HepG2 (cell line): Measurements from ENCODE around the gene FYTTD1. TPM values are rescaled to one million over a fixed set of nuclear protein-coding genes. Genes with fewer than 3 reads are reported as not detected.

Source experiments
- HOXD1 ChIP-seq: sonication (generic); formaldehyde crosslinking; IDR thresholded peaks from 2 replicates; pipeline ENCODE4 v1.5.0; 2020; ENCODE audit warnings: missing genetic modification reagents
- JDP2 ChIP-seq: sonication (generic); formaldehyde crosslinking; IDR thresholded peaks from 2 replicates; pipeline ENCODE4 v1.8.1; 2022; ENCODE audit warnings: missing genetic modification reagents, borderline replicate concordance
- MYNN ChIP-seq: sonication (generic); formaldehyde crosslinking; IDR thresholded peaks from 2 replicates; pipeline ENCODE4 v1.4.0; 2020; ENCODE audit warnings: mild to moderate bottlenecking, low read depth, missing genetic modification reagents
- NR2F6 ChIP-seq, 2 experiments: IDR thresholded peaks; 2 replicates each; pipeline ENCODE4 v1.6.1; 2016; ENCODE audit warnings: antibody characterized with exemption in 1 of 2, mild to moderate bottlenecking in 1 of 2
- PCBP1 ChIP-seq: fragments of 200-400 bp; formaldehyde crosslinking; IDR thresholded peaks from 2 replicates; pipeline ENCODE4 v1.6.1; 2017; ENCODE audit warnings: mild to moderate bottlenecking, low read depth, low read length, borderline replicate concordance
- SCMH1 ChIP-seq: sonication (generic); formaldehyde crosslinking; IDR thresholded peaks from 2 replicates; pipeline ENCODE4 v1.9.0; 2021; ENCODE audit warnings: missing genetic modification reagents, mild to moderate bottlenecking, borderline replicate concordance
- SETDB1 ChIP-seq: sonication (generic); formaldehyde crosslinking; IDR thresholded peaks from 2 replicates; pipeline ENCODE4 v1.5.1; 2020; ENCODE audit warnings: missing genetic modification reagents, mild to moderate bottlenecking, borderline replicate concordance
- SRSF1 ChIP-seq: fragments of 200-400 bp; formaldehyde crosslinking; optimal IDR thresholded peaks from 2 replicates; pipeline ENCODE3; 2017; ENCODE audit warnings: mild to moderate bottlenecking, low read depth, low read length, moderate library complexity
- TOE1 ChIP-seq: sonication (generic); formaldehyde crosslinking; IDR thresholded peaks from 2 replicates; pipeline ENCODE4 v1.4.0; 2020; ENCODE audit warnings: mild to moderate bottlenecking, missing genetic modification reagents
- U2AF1 ChIP-seq: fragments of 200-400 bp; formaldehyde crosslinking; optimal IDR thresholded peaks from 2 replicates; pipeline ENCODE3; 2017; ENCODE audit warnings: mild to moderate bottlenecking, low read depth, low read length
- ZNF3 ChIP-seq: IDR thresholded peaks from 2 replicates; pipeline ENCODE4 v1.7.0; 2017; ENCODE audit warnings: inconsistent platforms
- ZNF33B ChIP-seq: sonication (generic); formaldehyde crosslinking; IDR thresholded peaks from 2 replicates; pipeline ENCODE4 v1.5.1; 2020; ENCODE audit warnings: mild to moderate bottlenecking, missing genetic modification reagents
- ZNF713 ChIP-seq: sonication (generic); formaldehyde crosslinking; IDR thresholded peaks from 2 replicates; pipeline ENCODE4 v1.4.0; 2020; ENCODE audit warnings: mild to moderate bottlenecking, missing genetic modification reagents
- ZNF773 ChIP-seq: sonication (generic); formaldehyde crosslinking; IDR thresholded peaks from 2 replicates; pipeline ENCODE4 v1.4.0; 2020; ENCODE audit warnings: missing genetic modification reagents, borderline replicate concordance
- polyA plus RNA-seq, 8 experiments: library from polyadenylated mRNA; depleted of rRNA in 3 of 8; stranded (reverse) in 7 of 8; unstranded in 1 of 8; fragments of >200 nt; fragmentation: Illumina TruSeq in 4 of 8; extraction: Trizol in 4 of 8; gene quantifications; 2 replicates each; pipeline versions ENCODE4 v1.2.1 to v1.2.3, GENCODE V29; 2011 to 2016; ENCODE audit warnings: low read depth in 4 of 8, missing spikeins in 1 of 8, mixed read lengths in 1 of 8; ENCODE audit not compliant: insufficient read depth in 1 of 8
- total RNA-seq, 5 experiments: library from RNA; depleted of rRNA; stranded (reverse); fragments of >200 nt; fragmentation: Illumina TruSeq; extraction: Trizol; gene quantifications; 2 replicates each; pipeline ENCODE4 v1.2.3, GENCODE V29; 2016; ENCODE audit warnings: low read depth in 1 of 5
- TF ChIP-seq, protein P1 (sequence below): sonication (generic); formaldehyde crosslinking; IDR thresholded peaks from 2 replicates; pipeline ENCODE4 v1.5.1; 2020; ENCODE audit warnings: missing genetic modification reagents, mild to moderate bottlenecking, borderline replicate concordance
- TF ChIP-seq, protein P2 (sequence below): fragments of 450-650 bp; IDR thresholded peaks from 2 replicates; pipeline ENCODE4 v1.6.1; 2016
- TF ChIP-seq, protein P3 (sequence below): IDR thresholded peaks from 2 replicates; pipeline ENCODE4 v1.6.1; 2012; ENCODE audit warnings: inconsistent platforms
- TF ChIP-seq, protein P4 (sequence below): IDR thresholded peaks from 2 replicates; pipeline ENCODE4 v1.6.1; 2012; ENCODE audit warnings: low read depth, low read length, improper control_type of control experiment
- TF ChIP-seq, protein P5 (sequence below): sonication (generic); formaldehyde crosslinking; IDR thresholded peaks from 2 replicates; pipeline ENCODE4 v1.4.0; 2020; ENCODE audit warnings: missing genetic modification reagents

Gene FYTTD1
- total and polyA plus RNA-seq, 2 of the 13 experiments (the other 11 are each of a cell fraction or from before 2014, with no cell fraction given): 6.5 to 28.8 TPM

DNA sequence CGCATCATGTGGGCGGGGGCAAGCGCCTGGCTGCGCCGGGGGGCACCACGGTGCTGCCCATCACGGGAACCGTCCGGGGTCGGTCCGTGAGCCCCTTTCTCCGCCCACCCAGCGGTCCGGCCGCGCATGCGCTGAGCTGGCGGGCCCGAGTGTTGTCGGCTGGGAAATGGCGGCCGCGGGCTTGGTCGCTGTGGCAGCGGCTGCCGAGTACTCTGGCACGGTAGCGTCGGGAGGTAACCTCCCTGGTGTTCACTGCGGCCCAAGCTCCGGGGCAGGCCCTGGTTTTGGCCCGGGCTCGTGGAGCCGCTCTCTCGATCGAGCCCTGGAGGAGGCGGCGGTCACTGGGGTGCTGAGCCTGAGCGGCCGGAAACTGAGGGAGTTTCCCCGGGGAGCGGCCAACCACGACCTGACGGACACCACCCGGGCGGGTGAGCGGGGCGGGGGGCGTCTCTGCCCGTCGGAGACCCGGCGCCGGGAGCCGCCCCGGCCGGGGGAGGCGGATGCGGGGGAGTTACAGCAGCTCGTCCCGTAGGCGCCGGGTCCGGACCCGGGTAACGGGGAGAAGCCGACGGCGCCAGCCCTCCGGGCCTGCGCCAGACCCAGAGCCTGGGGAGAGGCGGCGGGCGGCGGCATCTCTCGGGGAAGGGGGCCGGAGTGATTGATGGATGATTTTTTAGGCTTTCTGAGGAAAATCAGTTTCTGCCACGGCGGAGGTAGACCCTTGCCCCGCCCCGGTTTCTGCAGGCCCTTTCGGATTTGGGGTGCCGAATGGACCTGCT is 41.6 kb downstream of the FYTTD1 start, which contains the start of gene LRCH3 (continued):
- TF ChIP-seq, protein P1, sequence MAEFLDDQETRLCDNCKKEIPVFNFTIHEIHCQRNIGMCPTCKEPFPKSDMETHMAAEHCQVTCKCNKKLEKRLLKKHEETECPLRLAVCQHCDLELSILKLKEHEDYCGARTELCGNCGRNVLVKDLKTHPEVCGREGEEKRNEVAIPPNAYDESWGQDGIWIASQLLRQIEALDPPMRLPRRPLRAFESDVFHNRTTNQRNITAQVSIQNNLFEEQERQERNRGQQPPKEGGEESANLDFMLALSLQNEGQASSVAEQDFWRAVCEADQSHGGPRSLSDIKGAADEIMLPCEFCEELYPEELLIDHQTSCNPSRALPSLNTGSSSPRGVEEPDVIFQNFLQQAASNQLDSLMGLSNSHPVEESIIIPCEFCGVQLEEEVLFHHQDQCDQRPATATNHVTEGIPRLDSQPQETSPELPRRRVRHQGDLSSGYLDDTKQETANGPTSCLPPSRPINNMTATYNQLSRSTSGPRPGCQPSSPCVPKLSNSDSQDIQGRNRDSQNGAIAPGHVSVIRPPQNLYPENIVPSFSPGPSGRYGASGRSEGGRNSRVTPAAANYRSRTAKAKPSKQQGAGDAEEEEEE (CRISPR knock-in tag): no peak
- TF ChIP-seq ZNF3 (CRISPR knock-in tag): no peak
- TF ChIP-seq, protein P2, sequence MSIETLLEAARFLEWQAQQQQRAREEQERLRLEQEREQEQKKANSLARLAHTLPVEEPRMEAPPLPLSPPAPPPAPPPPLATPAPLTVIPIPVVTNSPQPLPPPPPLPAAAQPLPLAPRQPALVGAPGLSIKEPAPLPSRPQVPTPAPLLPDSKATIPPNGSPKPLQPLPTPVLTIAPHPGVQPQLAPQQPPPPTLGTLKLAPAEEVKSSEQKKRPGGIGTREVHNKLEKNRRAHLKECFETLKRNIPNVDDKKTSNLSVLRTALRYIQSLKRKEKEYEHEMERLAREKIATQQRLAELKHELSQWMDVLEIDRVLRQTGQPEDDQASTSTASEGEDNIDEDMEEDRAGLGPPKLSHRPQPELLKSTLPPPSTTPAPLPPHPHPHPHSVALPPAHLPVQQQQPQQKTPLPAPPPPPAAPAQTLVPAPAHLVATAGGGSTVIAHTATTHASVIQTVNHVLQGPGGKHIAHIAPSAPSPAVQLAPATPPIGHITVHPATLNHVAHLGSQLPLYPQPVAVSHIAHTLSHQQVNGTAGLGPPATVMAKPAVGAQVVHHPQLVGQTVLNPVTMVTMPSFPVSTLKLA: no peak
- TF ChIP-seq MYNN (CRISPR knock-in tag): no peak
- TF ChIP-seq, protein P3, sequence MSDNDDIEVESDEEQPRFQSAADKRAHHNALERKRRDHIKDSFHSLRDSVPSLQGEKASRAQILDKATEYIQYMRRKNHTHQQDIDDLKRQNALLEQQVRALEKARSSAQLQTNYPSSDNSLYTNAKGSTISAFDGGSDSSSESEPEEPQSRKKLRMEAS: peak; percentile 45; the same call in 1 of the 2 replicates
- no peak for TF ChIP-seq ZNF773 (CRISPR knock-in tag)
- no peak; the same call in 1 of the 2 replicates for TF ChIP-seq TOE1 (CRISPR knock-in tag)
- TF ChIP-seq HOXD1 (CRISPR knock-in tag): no peak; the same call in 1 of the 2 replicates
- TF ChIP-seq ZNF713 (CRISPR knock-in tag): peak; percentile 82; the same call in 1 of the 2 replicates
- TF ChIP-seq JDP2 (CRISPR knock-in tag): no peak
- no peak for TF ChIP-seq PCBP1
- TF ChIP-seq, protein P4, sequence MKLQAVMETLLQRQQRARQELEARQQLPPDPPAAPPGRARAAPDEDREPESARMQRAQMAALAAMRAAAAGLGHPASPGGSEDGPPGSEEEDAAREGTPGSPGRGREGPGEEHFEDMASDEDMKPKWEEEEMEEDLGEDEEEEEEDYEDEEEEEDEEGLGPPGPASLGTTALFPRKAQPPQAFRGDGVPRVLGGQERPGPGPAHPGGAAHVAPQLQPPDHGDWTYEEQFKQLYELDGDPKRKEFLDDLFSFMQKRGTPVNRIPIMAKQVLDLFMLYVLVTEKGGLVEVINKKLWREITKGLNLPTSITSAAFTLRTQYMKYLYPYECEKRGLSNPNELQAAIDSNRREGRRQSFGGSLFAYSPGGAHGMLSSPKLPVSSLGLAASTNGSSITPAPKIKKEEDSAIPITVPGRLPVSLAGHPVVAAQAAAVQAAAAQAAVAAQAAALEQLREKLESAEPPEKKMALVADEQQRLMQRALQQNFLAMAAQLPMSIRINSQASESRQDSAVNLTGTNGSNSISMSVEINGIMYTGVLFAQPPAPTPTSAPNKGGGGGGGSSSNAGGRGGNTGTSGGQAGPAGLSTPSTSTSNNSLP: no peak
- no peak for TF ChIP-seq NR2F6 (IDR thresholded peaks at IDR 0.05)
- TF ChIP-seq NR2F6 (CRISPR knock-in tag; IDR thresholded peaks at IDR 0.05): peak; percentile 39; the same call in 1 of the 2 replicates
- TF ChIP-seq SCMH1 (CRISPR knock-in tag): no peak
- TF ChIP-seq SETDB1 (CRISPR knock-in tag): no peak
- peak; percentile 40 for TF ChIP-seq U2AF1
- TF ChIP-seq SRSF1: no peak
- 0 out of 2 replicates have a peak, but pooled peaks have one; percentile 61 for TF ChIP-seq ZNF33B (CRISPR knock-in tag)
- TF ChIP-seq, protein P5, sequence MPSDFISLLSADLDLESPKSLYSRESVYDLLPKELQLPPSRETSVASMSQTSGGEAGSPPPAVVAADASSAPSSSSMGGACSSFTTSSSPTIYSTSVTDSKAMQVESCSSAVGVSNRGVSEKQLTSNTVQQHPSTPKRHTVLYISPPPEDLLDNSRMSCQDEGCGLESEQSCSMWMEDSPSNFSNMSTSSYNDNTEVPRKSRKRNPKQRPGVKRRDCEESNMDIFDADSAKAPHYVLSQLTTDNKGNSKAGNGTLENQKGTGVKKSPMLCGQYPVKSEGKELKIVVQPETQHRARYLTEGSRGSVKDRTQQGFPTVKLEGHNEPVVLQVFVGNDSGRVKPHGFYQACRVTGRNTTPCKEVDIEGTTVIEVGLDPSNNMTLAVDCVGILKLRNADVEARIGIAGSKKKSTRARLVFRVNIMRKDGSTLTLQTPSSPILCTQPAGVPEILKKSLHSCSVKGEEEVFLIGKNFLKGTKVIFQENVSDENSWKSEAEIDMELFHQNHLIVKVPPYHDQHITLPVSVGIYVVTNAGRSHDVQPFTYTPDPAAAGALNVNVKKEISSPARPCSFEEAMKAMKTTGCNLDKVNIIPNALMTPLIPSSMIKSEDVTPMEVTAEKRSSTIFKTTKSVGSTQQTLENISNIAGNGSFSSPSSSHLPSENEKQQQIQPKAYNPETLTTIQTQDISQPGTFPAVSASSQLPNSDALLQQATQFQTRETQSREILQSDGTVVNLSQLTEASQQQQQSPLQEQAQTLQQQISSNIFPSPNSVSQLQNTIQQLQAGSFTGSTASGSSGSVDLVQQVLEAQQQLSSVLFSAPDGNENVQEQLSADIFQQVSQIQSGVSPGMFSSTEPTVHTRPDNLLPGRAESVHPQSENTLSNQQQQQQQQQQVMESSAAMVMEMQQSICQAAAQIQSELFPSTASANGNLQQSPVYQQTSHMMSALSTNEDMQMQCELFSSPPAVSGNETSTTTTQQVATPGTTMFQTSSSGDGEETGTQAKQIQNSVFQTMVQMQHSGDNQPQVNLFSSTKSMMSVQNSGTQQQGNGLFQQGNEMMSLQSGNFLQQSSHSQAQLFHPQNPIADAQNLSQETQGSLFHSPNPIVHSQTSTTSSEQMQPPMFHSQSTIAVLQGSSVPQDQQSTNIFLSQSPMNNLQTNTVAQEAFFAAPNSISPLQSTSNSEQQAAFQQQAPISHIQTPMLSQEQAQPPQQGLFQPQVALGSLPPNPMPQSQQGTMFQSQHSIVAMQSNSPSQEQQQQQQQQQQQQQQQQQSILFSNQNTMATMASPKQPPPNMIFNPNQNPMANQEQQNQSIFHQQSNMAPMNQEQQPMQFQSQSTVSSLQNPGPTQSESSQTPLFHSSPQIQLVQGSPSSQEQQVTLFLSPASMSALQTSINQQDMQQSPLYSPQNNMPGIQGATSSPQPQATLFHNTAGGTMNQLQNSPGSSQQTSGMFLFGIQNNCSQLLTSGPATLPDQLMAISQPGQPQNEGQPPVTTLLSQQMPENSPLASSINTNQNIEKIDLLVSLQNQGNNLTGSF: peak; percentile 79; the same call in 1 of the 2 replicates
